ENCODE data around the gene HMGXB4. TPM values are rescaled to one million over a fixed set of nuclear protein-coding genes. Genes with fewer than 3 reads are reported as not detected.

Gene HMGXB4
- total RNA-seq, 2 experiments from 2014 or later, result 39.0 to 42.1 TPM

DNA sequence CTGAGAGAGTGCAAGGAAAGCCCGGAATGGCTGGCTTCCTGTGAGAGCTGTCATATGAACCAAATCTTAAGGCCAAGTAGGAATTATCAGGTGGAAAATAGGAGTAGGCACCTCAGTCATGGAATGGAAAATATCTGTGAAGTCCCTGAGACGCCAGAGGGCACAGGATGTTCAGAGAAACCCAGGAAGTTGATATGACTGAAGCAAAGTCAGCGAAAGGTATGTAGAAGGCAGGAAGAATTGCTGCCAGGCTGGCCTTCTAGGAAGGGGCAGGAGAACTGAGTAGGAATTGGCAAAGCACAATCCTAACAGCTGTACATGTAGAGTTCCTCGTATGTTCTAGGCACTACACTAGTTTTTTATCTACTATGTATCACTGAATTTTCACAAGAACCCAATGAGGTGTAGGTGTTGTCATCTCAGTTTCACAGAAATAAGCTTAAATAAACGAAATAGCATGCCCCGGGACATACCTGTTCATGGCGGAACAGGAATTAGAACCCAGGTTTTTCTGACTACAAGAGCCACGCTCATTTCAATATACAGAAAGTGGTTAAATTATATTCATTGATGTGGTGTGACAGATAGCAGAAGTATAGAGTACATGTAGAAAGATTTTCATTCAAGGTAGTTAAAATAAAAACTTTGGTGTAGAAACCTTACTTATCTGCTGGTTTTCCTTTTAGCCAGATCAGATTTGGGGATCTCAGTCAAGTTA is 17.0 kb downstream of the HMGXB4 start:
- H3K36me3 Mint-ChIP-seq, result peaks cover 46% of the 10 kb centered on the region
- no peak overlapping the region for H3K4me3 Mint-ChIP-seq
- H3K4me1 Mint-ChIP-seq, result peaks cover 15% of the 10 kb centered on the region
- H3K27me3 Mint-ChIP-seq, result no peaks in the 10 kb centered on the region
- ATAC-seq (no peak), DNase-seq (no peak)
- no peaks in the 10 kb centered on the region for H3K9me3 Mint-ChIP-seq (ENCODE audit: low read depth)
- CTCF ChIA-PET, result interaction anchor here (0.7 kb wide), 1 partner anchor 58 kb away, joined by 3 read pairs; no protein-coding TSS in a partner anchor
- H3K27ac Mint-ChIP-seq, result no peak overlapping the region

DNA sequence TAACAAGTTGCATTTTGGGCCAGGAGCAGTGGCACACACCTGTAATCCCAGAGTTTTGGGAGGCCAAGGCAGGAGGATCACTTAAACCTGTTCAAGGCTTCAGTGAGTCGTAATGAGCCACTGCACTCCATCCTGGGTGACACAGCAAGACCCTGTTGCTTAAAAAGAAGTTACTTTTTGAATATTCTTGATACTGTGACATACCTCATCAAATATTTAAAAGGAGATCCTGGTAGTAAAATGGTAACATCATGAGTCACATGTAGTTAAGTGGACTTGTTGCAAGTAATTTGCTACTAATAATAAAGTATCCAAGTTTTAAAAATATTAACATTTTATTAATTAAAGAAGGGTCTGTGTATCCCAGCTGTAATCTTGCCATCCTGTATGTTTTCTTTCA is 18.3 kb downstream of the HMGXB4 start:
- no peak for DNase-seq
- H3K27me3 Mint-ChIP-seq, result no peaks in the 10 kb centered on the region
- H3K4me1 Mint-ChIP-seq, result peaks cover 19% of the 10 kb centered on the region
- H3K27ac Mint-ChIP-seq, result no peak overlapping the region
- H3K9me3 Mint-ChIP-seq (ENCODE audit: low read depth), result no peaks in the 10 kb centered on the region
- CTCF ChIA-PET, result interaction anchor here (1.7 kb wide), 1 partner anchor 44 kb away, joined by 4 read pairs; no protein-coding TSS in a partner anchor
- ATAC-seq, result no peak
- H3K4me3 Mint-ChIP-seq, result no peak overlapping the region
- peaks cover 48% of the 10 kb centered on the region for H3K36me3 Mint-ChIP-seq

DNA sequence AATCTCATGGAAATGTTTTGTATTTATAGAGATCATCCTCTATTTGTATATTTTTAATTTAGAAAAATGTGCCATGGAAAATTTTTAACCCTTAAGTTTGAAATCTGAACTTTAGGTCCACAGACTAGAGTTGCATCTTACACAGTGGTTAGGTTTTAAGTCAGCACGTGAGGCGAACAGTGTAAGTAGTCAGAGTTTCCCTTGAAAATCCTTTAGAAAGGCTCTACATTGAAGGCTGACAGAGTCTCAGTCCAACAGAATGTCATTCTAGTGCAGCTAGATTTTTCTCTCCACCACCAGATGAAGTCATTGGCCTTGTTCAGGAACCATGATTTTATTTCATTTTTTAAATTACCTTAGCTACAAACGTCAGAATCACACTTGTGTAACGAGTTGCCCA is 18.7 kb downstream of the HMGXB4 start:
- DNase-seq, result no peak
- no peak for ATAC-seq
- Mint-ChIP-seq H3K9me3 (ENCODE audit: low read depth) (no peaks in the 10 kb centered on the region), H3K27me3 (no peaks in the 10 kb centered on the region), H3K4me3 (no peak overlapping the region), H3K36me3 (peaks cover 50% of the 10 kb centered on the region), H3K4me1 (peaks cover 21% of the 10 kb centered on the region), H3K27ac (no peak overlapping the region)
- CTCF ChIA-PET, result interaction anchor here (1.7 kb wide), 1 partner anchor 44 kb away, joined by 4 read pairs; no protein-coding TSS in a partner anchor

DNA sequence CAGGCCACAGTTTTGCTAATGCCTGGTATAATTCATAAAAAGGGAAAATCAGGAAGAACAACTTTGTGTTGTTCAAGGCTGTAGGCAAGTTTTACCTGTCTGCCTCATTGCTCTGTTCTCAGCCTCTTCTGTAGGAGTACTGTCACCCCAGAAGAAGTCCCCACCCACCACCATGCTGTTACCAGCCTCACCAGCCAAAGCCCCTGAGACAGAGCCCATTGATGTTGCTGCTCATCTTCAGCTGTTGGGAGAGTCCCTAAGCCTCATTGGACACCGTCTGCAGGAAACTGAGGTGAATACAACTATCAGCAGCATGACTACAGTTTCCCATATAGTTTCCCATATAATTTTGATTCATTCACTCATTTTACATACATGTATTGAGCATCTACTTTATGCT is 30.8 kb downstream of the HMGXB4 start:
- no peak for ATAC-seq
- CTCF ChIA-PET, result no interaction called here
- Mint-ChIP-seq H3K36me3 (peaks cover 44% of the 10 kb centered on the region), H3K27ac (no peak overlapping the region), H3K9me3 (ENCODE audit: low read depth) (no peaks in the 10 kb centered on the region), H3K4me3 (no peak overlapping the region), H3K4me1 (peaks cover 2% of the 10 kb centered on the region), H3K27me3 (no peaks in the 10 kb centered on the region)
- DNase-seq, result no peak

DNA sequence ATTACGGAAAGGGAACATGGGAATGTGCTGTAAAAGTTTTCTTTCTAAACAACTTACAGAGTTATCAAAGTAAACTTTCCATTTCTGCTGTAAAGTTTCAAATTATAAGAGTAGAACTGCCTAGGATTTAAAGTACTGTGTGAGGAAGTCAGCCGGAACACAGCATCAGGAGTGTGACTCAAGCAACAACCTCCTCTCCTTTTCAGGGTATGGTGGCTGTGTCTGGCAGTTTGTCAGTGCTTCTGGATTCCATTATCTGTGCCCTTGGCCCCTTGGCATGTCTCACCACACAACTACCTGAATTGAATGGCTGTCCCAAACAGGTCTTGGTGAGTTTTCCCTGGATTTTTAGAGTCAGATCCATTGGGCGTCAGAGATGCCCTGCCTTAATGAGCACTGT is 35.5 kb downstream of the HMGXB4 start:
- Mint-ChIP-seq H3K27me3 (no peaks in the 10 kb centered on the region), H3K4me3 (no peak overlapping the region), H3K9me3 (ENCODE audit: low read depth) (no peaks in the 10 kb centered on the region), H3K4me1 (no peaks in the 10 kb centered on the region), H3K36me3 (peaks cover 42% of the 10 kb centered on the region), H3K27ac (no peak overlapping the region)
- ATAC-seq (no peak), DNase-seq (no peak)
- CTCF ChIA-PET, result no interaction called here

DNA sequence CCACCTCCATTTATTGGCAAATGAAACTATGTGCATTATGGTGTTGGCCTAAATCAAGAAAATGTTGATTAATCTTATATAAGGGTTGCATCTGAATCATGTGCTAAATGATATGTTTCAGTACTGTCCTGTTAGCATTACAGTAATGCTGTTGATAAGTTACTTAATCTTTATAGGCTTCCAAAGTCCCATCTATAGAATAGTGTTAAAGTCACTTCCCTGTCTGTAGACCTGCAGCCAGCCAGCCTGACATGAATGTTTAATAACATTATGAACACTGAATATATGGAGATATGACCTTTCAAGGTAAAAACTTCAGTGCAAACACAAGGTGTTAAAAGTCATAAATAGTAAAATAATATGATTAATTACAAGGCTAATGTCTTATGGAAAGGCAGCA is 38.8 kb downstream of the HMGXB4 start:
- CTCF ChIA-PET, result no interaction called here
- H3K27me3 Mint-ChIP-seq, result no peaks in the 10 kb centered on the region
- H3K9me3 Mint-ChIP-seq (ENCODE audit: low read depth), result no peaks in the 10 kb centered on the region
- H3K36me3 Mint-ChIP-seq, result peaks cover 31% of the 10 kb centered on the region
- H3K4me3 Mint-ChIP-seq, result no peak overlapping the region
- DNase-seq (no peak), ATAC-seq (no peak)
- peaks cover 11% of the 10 kb centered on the region for H3K4me1 Mint-ChIP-seq
- no peak overlapping the region for H3K27ac Mint-ChIP-seq

DNA sequence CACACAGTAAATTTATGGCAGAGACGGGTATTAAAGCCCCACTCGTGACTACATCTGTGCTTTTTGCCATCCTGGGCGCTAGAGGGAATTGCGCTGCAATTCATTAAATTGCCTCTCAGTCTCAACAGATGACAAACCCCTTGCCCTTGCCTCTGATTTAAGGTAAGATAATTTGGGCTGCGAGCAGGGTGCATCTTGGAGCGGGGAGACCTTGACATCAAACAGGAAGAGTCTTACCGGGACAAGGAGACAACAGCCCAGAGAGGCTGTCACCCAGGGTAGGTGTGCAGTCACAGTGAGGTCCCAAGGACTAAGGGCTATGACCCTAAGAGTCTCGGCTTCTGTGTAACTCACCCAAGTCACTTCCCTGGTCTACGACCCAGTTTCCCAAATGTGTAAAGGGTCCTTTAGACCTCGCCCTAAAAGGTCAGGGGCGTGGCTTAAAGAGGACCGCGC is 42.0 kb downstream of the HMGXB4 start:
- ATAC-seq (no peak), DNase-seq (no peak)
- Mint-ChIP-seq H3K4me1 (peaks cover 17% of the 10 kb centered on the region), H3K9me3 (ENCODE audit: low read depth) (no peaks in the 10 kb centered on the region), H3K27ac (peak overlapping the region; percentile 85), H3K27me3 (no peaks in the 10 kb centered on the region), H3K36me3 (peaks cover 10% of the 10 kb centered on the region), H3K4me3 (peak overlapping the region; percentile 81)
- CTCF ChIA-PET, result interaction anchor here (1.0 kb wide), 2 partner anchors 12 to 29 kb away, joined by 3 to 4 read pairs; no protein-coding TSS in a partner anchor

DNA sequence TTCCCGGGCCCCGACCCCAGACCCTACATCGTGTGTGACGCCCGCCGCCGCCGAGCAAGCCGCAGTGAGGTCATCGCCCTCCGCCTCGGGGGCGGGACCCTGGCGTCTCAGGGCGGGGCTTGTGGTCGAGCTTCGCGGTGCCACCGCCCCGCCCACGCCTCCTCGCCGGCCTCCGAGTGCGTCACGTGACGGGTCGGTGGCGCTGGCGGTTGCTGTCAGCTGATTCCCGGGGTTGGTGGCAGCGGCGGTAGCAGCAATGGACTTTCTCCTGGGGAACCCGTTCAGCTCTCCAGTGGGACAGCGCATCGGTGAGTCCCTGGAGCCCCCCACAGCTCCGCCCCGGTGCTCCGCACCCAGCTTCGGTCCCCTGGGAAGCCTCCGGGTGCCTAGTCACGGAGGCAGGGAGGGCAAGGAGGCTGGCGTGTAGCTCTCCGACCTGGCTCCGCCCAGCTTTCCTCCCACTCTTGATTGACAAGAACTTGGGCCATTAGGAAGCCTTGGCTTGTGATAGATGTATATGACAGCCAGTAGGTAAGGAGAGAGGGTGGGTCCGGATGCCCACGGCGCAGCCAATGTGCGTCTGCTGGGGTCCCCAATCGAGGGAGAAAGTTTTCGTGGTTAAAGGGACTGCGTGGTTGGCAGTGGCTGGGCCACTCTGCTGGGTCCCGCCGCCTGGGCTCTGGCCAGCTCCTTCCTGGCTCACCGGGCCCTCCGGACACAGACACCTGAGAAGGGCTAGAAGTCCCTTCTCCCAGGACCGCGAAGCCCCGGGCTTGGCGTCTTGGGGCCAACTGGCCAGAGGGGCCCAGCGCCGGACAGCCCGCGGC is 42.6 kb downstream of the HMGXB4 start, which contains the start of gene TOM1:
TSS of gene TOM1 (plus strand) at position 222 of the 827 bp plus-strand sequence. CDS start at position 257, 35 bp downstream.
- Mint-ChIP-seq H3K27me3 (no peaks in the 10 kb centered on the region), H3K9me3 (ENCODE audit: low read depth) (no peaks in the 10 kb centered on the region), H3K36me3 (peaks cover 8% of the 10 kb centered on the region), H3K4me3 (peak within 1 kb of the TSS; percentile 81), H3K27ac (peak within 1 kb of the TSS; percentile 85), H3K4me1 (peaks cover 17% of the 10 kb centered on the region)
- CTCF ChIA-PET, result interaction anchor here (0.8 to 1.0 kb wide), 3 partner anchors 11 to 42 kb away, joined by 3 to 4 read pairs (median 3); partner anchors contain the start of gene HMGXB4
- DNase-seq (peak; percentile 96), ATAC-seq (peak; percentile 98)

DNA sequence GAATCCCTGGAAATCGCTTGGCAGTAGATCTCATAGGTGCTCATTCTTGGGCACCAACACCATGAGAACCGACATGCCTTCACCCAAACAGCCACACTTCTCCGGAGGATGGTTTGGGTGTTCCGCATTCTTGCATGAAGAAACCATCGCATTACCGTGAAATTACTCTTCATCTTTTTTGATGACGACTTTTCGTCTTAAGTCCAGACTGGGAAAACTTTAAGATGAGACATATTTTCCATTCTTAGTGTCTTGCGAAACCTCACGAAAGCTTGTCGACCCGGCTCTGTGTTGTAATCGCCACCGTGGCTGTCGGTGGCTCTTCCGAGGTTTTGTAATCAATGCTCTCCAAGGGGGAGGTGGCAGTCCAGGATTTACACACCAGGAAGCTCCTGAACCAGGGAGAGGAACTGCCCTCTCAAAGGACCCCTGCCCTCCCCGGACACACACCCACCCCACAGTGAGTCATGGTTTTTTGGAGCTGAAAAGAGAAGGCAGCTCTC is 44.1 kb downstream of the HMGXB4 start:
- CTCF ChIA-PET, result no interaction called here
- Mint-ChIP-seq H3K27me3 (no peaks in the 10 kb centered on the region), H3K4me3 (peak overlapping the region; percentile 26), H3K4me1 (peaks cover 27% of the 10 kb centered on the region), H3K27ac (no peak overlapping the region), H3K36me3 (peaks cover 8% of the 10 kb centered on the region), H3K9me3 (ENCODE audit: low read depth) (no peaks in the 10 kb centered on the region)
- DNase-seq (no peak), ATAC-seq (no peak)

DNA sequence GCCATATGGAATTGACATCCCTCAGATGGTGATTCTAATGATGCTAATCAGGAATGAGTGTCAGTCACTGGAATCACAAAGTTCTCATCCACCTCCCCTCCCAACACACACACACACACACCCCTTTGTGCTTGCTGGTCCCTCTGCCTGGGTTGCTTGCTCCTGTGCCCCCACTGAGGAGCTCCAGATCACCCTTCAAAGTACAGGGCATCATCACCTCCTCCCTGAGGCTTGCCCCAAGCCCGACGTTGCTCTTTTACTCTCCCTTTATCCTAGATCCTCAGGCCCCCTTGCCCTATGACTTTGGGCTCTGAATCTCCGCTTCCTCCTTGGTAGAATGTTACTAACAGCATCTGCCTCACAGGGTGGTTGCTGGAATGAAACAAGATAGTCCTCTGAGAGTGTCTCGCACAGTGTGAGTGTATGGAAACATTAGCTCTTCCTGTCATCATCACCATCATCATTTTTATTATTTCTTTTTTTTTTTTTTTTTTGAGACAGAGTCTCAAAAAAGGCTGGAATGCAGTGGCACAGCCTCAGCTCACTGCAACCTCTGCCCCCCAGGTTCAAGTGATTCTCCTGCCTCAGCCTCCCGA is 45.8 kb downstream of the HMGXB4 start:
- peaks cover 40% of the 10 kb centered on the region for H3K4me1 Mint-ChIP-seq
- no peaks in the 10 kb centered on the region for H3K27me3 Mint-ChIP-seq
- H3K36me3 Mint-ChIP-seq, result peaks cover under 1% of the 10 kb centered on the region
- no peak overlapping the region for H3K4me3 Mint-ChIP-seq
- H3K9me3 Mint-ChIP-seq (ENCODE audit: low read depth), result no peaks in the 10 kb centered on the region
- DNase-seq (no peak), ATAC-seq (no peak)
- H3K27ac Mint-ChIP-seq, result no peak overlapping the region
- CTCF ChIA-PET, result no interaction called here

DNA sequence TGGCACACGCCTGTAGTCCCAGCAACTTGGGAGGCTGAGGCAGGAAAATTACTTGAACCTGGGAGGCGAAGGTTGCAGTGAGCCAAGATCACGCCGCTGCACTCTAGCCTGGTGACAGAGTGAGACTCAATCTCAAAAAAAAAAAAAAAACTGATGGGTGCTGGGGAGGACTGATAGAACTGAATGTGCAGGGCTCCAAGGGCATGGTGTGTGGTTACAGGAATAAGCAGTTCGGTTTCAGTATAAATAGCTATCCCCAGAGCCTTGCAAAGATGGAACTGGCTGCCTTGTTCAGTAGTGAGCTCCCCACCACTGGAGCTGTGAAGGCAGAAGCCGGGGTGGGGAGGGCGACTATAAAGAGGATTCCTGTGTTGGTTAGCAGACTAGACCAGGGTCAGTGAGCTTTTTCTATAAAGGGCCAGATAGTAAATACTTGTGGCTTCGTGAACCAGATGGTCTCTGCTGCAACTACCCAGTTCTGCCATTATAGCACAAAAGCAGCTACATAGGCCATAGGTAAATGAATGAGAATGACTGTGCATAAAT is 48.3 kb downstream of the HMGXB4 start:
- ATAC-seq (no peak), DNase-seq (no peak)
- Mint-ChIP-seq H3K4me3 (no peak overlapping the region), H3K27me3 (no peaks in the 10 kb centered on the region), H3K27ac (no peak overlapping the region), H3K9me3 (ENCODE audit: low read depth) (no peaks in the 10 kb centered on the region), H3K36me3 (no peaks in the 10 kb centered on the region), H3K4me1 (peaks cover 54% of the 10 kb centered on the region)
- CTCF ChIA-PET, result interaction anchor here (1.5 kb wide), 1 partner anchor 760 kb away, joined by 5 read pairs; no protein-coding TSS in a partner anchor

DNA sequence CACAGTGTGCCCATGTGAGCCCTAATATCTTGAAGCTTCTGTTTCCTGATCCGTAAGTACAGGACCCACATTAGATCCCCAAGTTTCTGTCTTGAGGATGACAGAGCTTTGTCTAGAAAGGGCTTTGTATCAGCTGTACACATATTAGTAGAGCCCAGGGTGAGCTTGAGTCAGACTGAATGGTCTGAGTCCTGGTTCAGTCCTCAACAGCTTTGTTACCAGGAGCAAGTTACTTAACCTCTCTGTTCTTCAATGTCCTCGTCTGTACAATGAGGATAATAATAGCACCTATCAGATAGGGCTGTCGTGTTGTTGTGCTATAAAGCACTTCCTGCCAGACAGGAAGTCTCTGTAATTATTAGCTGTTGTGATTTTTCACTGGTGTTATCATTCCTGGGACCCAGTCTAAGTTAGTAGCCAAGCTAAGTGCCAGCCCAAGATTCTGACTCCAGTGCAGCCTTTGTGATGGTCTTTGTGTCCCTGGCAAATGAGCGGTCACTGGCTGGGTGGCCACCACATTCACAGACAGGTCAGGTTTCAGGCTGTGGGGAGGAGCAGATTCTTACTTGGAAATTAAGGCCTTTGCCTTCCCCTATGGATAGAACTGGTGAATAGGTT is 49.2 kb downstream of the HMGXB4 start:
- CTCF ChIA-PET, result interaction anchor here (1.0 to 1.5 kb wide), 5 partner anchors 24 to 759 kb away, joined by 3 to 6 read pairs (median 5); partner anchors contain the start of gene HMGXB4
- no peaks in the 10 kb centered on the region for H3K9me3 Mint-ChIP-seq (ENCODE audit: low read depth)
- H3K4me1 Mint-ChIP-seq, result peaks cover 58% of the 10 kb centered on the region
- ATAC-seq (no peak), DNase-seq (no peak)
- no peak overlapping the region for H3K4me3 Mint-ChIP-seq
- no peak overlapping the region for H3K27ac Mint-ChIP-seq
- H3K27me3 Mint-ChIP-seq, result no peaks in the 10 kb centered on the region
- no peaks in the 10 kb centered on the region for H3K36me3 Mint-ChIP-seq
